NCI-H1436 treated with DMSO at 0.1 percent for 48 hours (cell line): Measurements from ENCODE around the gene REEP5.
"Not testable (repeated sequence)": the region's sequence is repeated elsewhere in the genome, so short reads cannot be mapped to it uniquely, and the experiment has no call there.

Experiments used
- DNase-seq: peaks from one replicate; lab custom pipeline; 2025; lab: John Stamatoyannopoulos, UW

REEP5 gene

GRCh38 chr5:112933105-112933504 lies 11.1 kb upstream of the REEP5 start:
- no peak for DNase-seq

- DNase-seq, result no peak
These were observed 9.4 kb upstream of the REEP5 start for GRCh38 chr5:112931473-112931872.

- no peak for DNase-seq
These were observed 8.0 kb upstream of the REEP5 start for GRCh38 chr5:112930082-112930344.

- no peak for DNase-seq
These were observed 7.5 kb upstream of the REEP5 start for GRCh38 chr5:112929336-112930081.

GRCh38 chr5:112923988-112924387 lies 2.0 kb upstream of the REEP5 start:
- no peak for DNase-seq

- DNase-seq, result no peak
These were observed 1.3 kb upstream of the REEP5 start for GRCh38 chr5:112923148-112923917.

GRCh38 chr5:112921026-112921832 lies 798 bp downstream of the REEP5 start:
- no peak for DNase-seq

- DNase-seq, result no peak
These were observed 2.1 kb downstream of the REEP5 start for GRCh38 chr5:112919972-112920371.

GRCh38 chr5:112918679-112919078 lies 3.3 kb downstream of the REEP5 start:
- no peak for DNase-seq

GRCh38 chr5:112918136-112918535 lies 3.9 kb downstream of the REEP5 start:
- DNase-seq, result no peak

- no peak for DNase-seq
These were observed 4.5 kb downstream of the REEP5 start for GRCh38 chr5:112917453-112917995.

- no peak for DNase-seq
These were observed 6.2 kb downstream of the REEP5 start for GRCh38 chr5:112915831-112916230.

- no peak for DNase-seq
These were observed 7.4 kb downstream of the REEP5 start for GRCh38 chr5:112914584-112914983.

- no peak for DNase-seq
These were observed 11.5 kb downstream of the REEP5 start for GRCh38 chr5:112910529-112910928.

GRCh38 chr5:112908854-112909253 lies 13.2 kb downstream of the REEP5 start:
- DNase-seq, result no peak

GRCh38 chr5:112907166-112907631 lies 14.8 kb downstream of the REEP5 start:
- no peak for DNase-seq

- DNase-seq, result no peak
These were observed 15.4 kb downstream of the REEP5 start for GRCh38 chr5:112906637-112907036.

- not testable (repeated sequence) for DNase-seq
These were observed 17.0 kb downstream of the REEP5 start for GRCh38 chr5:112904996-112905395.

GRCh38 chr5:112902561-112902960 lies 19.5 kb downstream of the REEP5 start:
- no peak for DNase-seq

- DNase-seq, result no peak
These were observed 26.3 kb downstream of the REEP5 start for GRCh38 chr5:112895682-112896081.

- DNase-seq, result no peak
These were observed 29.3 kb downstream of the REEP5 start for GRCh38 chr5:112892776-112893175.

GRCh38 chr5:112892066-112892465 lies 30.0 kb downstream of the REEP5 start:
- DNase-seq, result not testable (repeated sequence)
